H1 (cell line): ENCODE results near the gene TRMT61A. TPM values are rescaled to one million over a fixed set of nuclear protein-coding genes. Genes with fewer than 3 reads are reported as not detected.

Experiments
- CEBPB ChIP-seq: IDR thresholded peaks from 2 replicates; pipeline ENCODE4 v1.6.1; 2012; ENCODE audit warnings: low read depth, low read length
- EP300 ChIP-seq, 2 experiments: IDR thresholded peaks; 1 replicate in 1 of 2; 2 replicates in 1 of 2; pipeline ENCODE4 v1.6.1; 2011 to 2012; ENCODE audit warnings: low read depth in 2 of 2, low read length in 2 of 2, mild to moderate bottlenecking in 2 of 2, borderline replicate concordance in 1 of 2, inconsistent platforms in 1 of 2, moderate library complexity in 1 of 2
- HDAC6 ChIP-seq: IDR thresholded peaks from one replicate; pipeline ENCODE4 v1.7.1; 2012; ENCODE audit warnings: low read depth, mild to moderate bottlenecking, inconsistent platforms, low read length, moderate library complexity
- PHF8 ChIP-seq: fragments of 200-600 bp; sonication (generic); conservative IDR thresholded peaks from 2 replicates; pipeline ENCODE4 v1.7.1; 2012; ENCODE audit warnings: low read depth, mild to moderate bottlenecking, inconsistent platforms, low read length, moderate library complexity
- polyA plus RNA-seq, 7 experiments: library from polyadenylated mRNA; depleted of rRNA in 3 of 7; stranded (reverse) in 5 of 7; unstranded in 2 of 7; fragments of >200 nt in 5 of 7; fragments of 200-250 nt in 2 of 7; gene quantifications; 1 replicate in 5 of 7; 2 replicates in 1 of 7; 4 replicates in 1 of 7; pipeline versions ENCODE4 v1.2.1 to v1.2.3, GENCODE V29; 2011 to 2013; ENCODE audit warnings: missing spikeins in 2 of 7, mixed read lengths in 2 of 7
- total RNA-seq: library from RNA; stranded (reverse); fragmentation: NEBNext Ultra II Directional; extraction: Animal tissue kit (Norgen Biotek cat#: 25700); gene quantifications from 2 replicates; pipeline ENCODE4 v1.2.1, GENCODE V29; 2021
- TF ChIP-seq, protein P1 (sequence below): IDR thresholded peaks from 2 replicates; pipeline ENCODE4 v1.6.1; 2012; ENCODE audit warnings: inconsistent platforms

The TRMT61A gene
- total and polyA plus RNA-seq, 2 of the 8 experiments (the other 6 are each of a cell fraction or from before 2014, with no cell fraction given) = 15.8 to 19.0 TPM

- TF ChIP-seq PHF8 (no peak), HDAC6 (no peak), CEBPB (no peak), EP300 (IDR thresholded peaks at IDR 0.05; ENCODE audit: borderline replicate concordance in 1 of 2, low read depth in 2 of 2, low read length in 2 of 2) (no peak)
- TF ChIP-seq, protein P1, sequence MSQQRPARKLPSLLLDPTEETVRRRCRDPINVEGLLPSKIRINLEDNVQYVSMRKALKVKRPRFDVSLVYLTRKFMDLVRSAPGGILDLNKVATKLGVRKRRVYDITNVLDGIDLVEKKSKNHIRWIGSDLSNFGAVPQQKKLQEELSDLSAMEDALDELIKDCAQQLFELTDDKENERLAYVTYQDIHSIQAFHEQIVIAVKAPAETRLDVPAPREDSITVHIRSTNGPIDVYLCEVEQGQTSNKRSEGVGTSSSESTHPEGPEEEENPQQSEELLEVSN = no peak
Measured at GRCh38 chr14:103528146-103528586, 830 bp upstream of the TRMT61A start (continued).
